T-helper 1 cell treated with Interleukin-12 subunit alpha and Interleukin-12 subunit beta and Interleukin-4 antibody, amounts not matched to agents 30 μg/mL and 1 μg/mL, for 36 hours (primary cell): ENCODE data around the gene FOXL2.

Source experiments
- H3K27ac Mint-ChIP-seq: one replicate; pipeline ENCODE4 v1.8.0; 2021; ENCODE audit warnings: mild to moderate bottlenecking, mixed read lengths
- H3K27me3 Mint-ChIP-seq: one replicate; pipeline ENCODE4 v1.8.0; 2021; ENCODE audit warnings: low read depth, mixed read lengths
- H3K36me3 Mint-ChIP-seq: one replicate; pipeline ENCODE4 v1.8.0; 2021; ENCODE audit warnings: low read depth, mixed read lengths
- H3K4me1 Mint-ChIP-seq: one replicate; pipeline ENCODE4 v1.8.0; 2021; ENCODE audit warnings: low read depth, mixed read lengths
- H3K4me3 Mint-ChIP-seq: one replicate; pipeline ENCODE4 v1.8.0; 2021; ENCODE audit warnings: mild to moderate bottlenecking, moderate library complexity, mixed read lengths
- H3K9me3 Mint-ChIP-seq: one replicate; pipeline ENCODE4 v1.8.0; 2021; ENCODE audit warnings: mixed read lengths

Gene FOXL2

DNA sequence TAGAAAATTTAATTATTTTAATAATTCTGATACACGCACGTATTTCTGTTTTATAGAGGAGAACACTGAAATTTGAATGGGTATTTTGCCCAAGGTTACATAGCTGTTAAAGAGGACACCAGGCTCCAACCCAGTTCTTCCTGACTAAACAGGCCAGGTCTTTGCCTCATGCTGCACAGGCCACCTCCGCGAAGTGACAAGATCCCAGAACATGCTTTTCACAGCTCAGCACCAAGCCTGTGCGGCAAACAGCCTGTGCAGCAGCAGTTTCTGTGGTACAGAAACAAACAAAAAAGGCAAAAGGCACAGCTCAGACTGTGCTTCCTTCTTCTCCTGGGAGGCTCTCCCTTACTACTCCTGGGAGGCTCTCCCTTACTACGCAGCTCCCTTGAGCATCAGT is 6.5 kb downstream of the FOXL2 start:
- Mint-ChIP-seq H3K27ac (no peak overlapping the region), H3K4me1 (peaks cover 19% of the 10 kb centered on the region), H3K9me3 (no peaks in the 10 kb centered on the region), H3K36me3 (peaks cover 5% of the 10 kb centered on the region), H3K27me3 (peaks cover 100% of the 10 kb centered on the region), H3K4me3 (no peak overlapping the region)

DNA sequence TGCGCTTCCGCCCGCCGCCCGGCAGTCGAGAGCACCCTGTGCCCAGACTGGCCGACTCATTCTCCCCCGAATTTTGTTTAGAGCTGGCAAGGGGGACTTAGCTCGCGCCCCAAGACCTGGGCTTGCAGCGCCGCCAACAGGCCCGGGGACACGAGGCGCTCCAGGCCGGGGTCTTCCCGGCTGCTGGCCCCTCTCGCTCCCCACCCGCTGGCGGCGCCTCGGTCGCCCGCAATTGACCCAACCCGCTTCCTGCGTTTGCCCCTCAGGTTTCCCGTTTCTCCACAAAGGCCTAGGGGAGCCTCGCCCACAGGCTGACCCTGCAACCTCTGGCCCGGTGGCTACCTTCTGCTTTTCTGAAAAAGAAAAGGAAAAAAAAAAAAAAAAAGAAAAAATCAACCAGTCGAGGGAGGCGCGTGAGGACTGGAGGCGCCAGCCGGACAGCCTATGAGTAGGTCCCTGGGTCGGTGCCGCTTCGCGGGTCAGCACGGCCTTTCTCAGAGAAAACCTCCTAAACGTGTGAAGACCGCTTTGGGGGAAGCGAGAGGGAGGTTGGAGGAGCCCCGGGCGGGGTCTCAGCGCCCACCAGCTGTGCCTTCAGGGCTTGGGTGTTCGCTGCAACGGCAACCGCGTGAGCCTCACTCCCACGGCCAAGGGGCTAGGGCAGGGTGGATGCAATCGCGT is 7.2 kb downstream of the FOXL2 start:
- Mint-ChIP-seq H3K9me3 (no peaks in the 10 kb centered on the region), H3K27me3 (peaks cover 99% of the 10 kb centered on the region), H3K4me3 (no peak overlapping the region), H3K27ac (no peak overlapping the region), H3K4me1 (peaks cover 15% of the 10 kb centered on the region), H3K36me3 (peaks cover 2% of the 10 kb centered on the region)

DNA sequence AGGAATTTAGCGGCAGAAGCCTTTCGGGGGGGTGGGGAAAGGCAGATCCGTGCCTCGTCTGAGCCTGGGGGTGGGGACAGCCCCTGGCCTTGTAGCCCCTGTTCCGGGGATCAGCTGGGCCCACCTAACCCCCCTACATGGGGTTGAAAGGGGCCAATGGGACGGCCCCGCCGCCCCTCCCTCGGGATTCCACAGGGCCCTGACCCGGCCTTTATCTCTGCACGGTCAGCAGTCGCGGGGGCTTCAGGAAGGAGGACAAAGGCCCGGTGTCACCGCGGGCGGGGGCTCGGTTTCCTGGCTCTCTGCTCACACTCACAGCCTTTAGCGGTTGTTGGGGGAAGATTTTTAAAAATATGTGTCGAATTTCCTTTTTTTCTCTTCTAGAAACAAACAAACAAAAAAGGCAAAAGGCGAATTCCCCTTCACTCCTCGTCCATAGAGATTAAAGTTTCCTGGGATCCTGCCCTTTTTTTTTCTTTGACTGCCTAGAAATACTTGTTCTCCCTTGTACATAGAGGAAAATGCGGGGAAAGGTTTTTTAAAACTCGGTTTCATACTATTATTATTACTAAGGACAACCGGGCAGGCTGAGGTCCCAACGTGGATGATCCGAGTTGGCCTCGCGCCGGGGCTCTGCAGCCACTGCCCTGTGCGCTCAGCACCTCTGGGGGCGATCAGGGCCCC is 7.9 kb downstream of the FOXL2 start:
- H3K9me3 Mint-ChIP-seq: no peaks in the 10 kb centered on the region
- no peak overlapping the region for H3K27ac Mint-ChIP-seq
- H3K36me3 Mint-ChIP-seq: peaks cover 2% of the 10 kb centered on the region
- no peak overlapping the region for H3K4me3 Mint-ChIP-seq
- H3K4me1 Mint-ChIP-seq: peaks cover 10% of the 10 kb centered on the region
- H3K27me3 Mint-ChIP-seq: peaks cover 99% of the 10 kb centered on the region

DNA sequence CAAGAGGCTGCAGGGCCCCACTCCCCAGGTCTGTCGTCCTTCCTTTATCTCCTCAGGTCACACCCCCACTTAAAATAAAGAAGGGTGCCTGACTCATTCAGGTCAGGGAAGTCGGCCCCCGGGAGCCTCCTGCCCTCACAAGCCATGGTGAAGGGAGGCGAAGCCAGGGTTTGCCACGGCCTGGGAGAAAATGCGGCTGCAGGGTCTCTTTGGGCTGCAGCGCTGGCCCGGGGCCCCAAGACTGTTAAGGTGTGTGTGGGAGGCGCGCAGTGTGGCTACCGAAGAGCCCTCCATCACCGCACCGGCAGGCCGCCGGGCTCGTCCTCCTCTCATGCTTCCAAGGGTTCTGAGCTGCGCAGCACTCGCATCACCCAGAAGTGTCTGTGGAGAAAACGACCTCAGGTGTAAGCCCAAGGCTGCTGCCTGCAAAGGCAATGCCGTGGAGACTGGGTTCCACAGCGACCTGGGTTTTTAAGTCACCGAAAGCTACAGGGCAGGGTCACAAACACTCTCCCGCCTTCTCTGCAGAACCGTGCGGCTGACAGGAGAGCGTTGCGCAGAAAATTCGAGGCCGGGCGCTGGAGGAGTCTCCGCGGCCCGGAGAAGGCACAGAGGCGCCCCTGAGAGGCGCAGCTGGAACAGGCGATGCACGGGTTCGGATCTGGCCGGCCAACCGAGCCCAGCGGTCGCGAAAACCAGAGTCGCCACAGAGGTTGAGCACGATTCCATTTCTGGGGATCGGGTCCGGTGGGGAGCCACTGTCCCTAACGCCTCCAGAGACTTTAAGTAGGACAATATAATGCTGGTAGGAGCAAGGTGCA is 8.7 kb downstream of the FOXL2 start:
- H3K27ac Mint-ChIP-seq: no peak overlapping the region

DNA sequence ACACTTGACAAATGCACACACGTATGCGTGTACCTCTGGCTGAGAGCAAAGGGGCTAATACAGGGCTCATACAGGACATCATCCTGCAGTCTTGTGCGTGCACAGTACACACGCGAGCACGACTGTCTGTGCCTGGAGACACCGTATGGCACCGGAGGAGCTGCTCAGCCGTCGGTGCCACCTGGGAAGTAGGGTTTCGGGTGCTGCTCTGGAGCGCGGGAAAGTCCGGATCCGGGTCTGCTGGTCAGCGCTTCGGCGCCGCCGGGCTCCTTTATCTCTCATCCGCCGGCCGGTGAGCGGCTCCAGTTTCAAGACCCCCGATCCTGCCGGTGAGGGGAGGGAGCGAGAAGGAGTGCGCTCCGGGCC is 9.3 kb downstream of the FOXL2 start:
- Mint-ChIP-seq H3K4me3 (no peak overlapping the region), H3K4me1 (peaks cover 4% of the 10 kb centered on the region), H3K36me3 (no peaks in the 10 kb centered on the region), H3K27ac (peak overlapping the region; percentile 15), H3K27me3 (peaks cover 99% of the 10 kb centered on the region), H3K9me3 (no peaks in the 10 kb centered on the region)

More for the DNA sequence above, 8.7 kb downstream of the FOXL2 start:
- no peaks in the 10 kb centered on the region for H3K36me3 Mint-ChIP-seq
- peaks cover 99% of the 10 kb centered on the region for H3K27me3 Mint-ChIP-seq
- peaks cover 4% of the 10 kb centered on the region for H3K4me1 Mint-ChIP-seq
- no peaks in the 10 kb centered on the region for H3K9me3 Mint-ChIP-seq
- H3K4me3 Mint-ChIP-seq: no peak overlapping the region

DNA sequence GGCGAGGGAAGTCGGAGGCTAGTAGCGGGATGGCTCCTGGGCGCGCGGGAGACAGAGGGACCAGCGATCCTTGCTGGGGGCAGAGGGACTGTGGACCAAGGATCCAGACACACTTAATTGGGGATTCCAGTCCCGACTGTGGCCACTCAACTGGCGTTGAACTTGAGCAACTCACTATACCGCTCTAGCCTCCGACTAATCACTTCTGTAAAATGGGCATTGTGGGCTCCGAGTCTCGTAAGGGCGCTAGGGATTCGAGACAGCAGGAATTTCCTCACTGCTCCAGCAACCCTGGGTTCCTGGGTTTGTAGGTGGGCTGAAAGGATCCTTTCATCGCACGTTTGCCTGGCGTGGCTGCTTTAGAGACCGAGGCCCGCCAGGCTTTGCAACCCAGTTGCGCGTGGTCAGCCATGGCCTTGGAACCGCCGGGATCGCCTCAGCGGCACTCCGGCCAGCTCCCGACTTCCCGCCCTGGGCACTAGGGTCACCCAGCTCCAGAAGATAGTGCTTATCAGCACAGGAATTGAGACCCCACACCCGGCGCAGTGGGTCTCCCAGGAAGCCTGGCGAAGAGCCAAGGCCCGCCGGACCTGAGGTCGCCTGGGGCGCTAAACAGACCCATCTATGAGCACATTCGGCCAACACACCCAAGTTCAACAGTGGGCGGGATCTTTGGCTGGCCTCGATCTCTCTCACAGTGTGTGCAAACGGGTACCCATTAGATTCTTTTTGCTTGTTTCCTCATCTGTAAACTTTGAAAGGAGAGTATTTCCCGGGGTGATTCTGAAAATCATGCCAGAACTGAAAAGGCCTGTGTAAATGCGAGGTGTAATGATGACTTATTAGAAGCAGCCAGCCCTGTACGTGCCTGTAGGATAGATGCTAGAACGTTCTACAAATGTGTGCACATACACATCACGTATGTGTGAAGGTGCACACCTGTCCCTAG is 9.9 kb downstream of the FOXL2 start:
- H3K27ac Mint-ChIP-seq: peak overlapping the region; percentile 31
- H3K9me3 Mint-ChIP-seq: no peaks in the 10 kb centered on the region
- peaks cover 92% of the 10 kb centered on the region for H3K27me3 Mint-ChIP-seq
- peaks cover 4% of the 10 kb centered on the region for H3K4me1 Mint-ChIP-seq
- H3K36me3 Mint-ChIP-seq: no peaks in the 10 kb centered on the region
- no peak overlapping the region for H3K4me3 Mint-ChIP-seq

DNA sequence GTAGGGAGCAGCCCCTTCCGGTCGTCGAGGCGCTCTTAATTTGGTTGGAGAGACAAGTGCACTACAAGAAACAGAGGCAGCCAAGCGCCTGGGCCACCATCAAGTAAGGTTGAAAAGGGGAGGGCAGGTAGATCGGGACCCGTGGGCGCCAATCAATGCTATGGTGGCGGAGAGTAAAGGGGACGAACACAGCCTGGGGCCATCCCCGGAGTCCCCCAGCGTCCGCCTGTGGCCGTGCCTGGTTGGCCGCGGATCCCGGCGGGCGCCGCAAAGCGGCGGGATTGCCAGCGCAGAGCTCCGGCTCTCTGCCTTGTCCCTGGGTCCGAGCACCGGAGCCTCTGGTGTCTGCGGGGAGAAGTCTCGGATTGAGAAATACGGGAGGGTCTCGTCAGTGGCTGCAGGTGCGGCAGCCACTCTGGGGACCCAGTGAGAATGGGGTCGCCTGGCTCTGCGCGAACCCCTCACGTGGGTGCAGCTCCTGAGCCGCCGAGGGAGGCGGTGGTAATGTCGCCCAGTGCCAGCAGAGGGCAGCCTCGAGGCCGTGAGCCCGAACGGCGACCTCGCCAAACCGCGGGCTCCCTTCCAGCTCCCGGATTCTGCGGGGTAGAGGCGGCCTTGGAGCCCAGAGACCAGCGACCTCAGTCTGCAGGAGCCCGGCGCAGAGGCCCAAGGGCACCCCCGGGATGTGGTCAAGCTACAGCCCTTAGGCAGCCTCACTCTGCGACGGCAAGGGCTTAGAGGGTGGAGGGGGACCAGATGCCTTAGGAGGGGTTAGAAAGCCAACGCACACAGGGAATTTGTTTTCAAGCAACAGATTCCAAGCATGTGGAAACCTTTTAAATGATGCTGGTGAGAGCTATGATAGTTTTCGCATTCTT is 10.8 kb downstream of the FOXL2 start:
- Mint-ChIP-seq H3K4me1 (peaks cover 4% of the 10 kb centered on the region), H3K27ac (peak overlapping the region; percentile 31), H3K9me3 (no peaks in the 10 kb centered on the region), H3K27me3 (peaks cover 83% of the 10 kb centered on the region), H3K4me3 (peak overlapping the region; percentile 57), H3K36me3 (no peaks in the 10 kb centered on the region)

DNA sequence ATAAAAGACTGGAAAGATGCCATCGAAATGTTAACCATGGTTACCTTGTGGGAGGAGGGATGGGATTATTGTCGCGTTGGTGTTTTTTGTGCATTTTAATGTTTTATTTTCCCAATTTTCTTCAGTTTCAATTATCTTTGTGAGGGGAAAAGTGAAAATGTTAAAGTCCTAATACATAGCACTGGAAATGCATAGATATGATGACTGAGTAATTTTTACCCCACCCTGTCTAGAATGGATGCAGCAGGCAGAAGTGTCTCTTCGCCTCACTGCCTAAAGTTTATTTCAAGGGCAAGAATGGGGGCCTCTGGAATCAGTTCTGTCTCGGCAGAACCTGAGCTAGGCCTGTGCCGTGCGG is 11.5 kb downstream of the FOXL2 start:
- H3K4me3 Mint-ChIP-seq: peak overlapping the region; percentile 57
- H3K9me3 Mint-ChIP-seq: no peaks in the 10 kb centered on the region
- peaks cover 4% of the 10 kb centered on the region for H3K4me1 Mint-ChIP-seq
- no peaks in the 10 kb centered on the region for H3K36me3 Mint-ChIP-seq
- no peak overlapping the region for H3K27ac Mint-ChIP-seq
- peaks cover 77% of the 10 kb centered on the region for H3K27me3 Mint-ChIP-seq

DNA sequence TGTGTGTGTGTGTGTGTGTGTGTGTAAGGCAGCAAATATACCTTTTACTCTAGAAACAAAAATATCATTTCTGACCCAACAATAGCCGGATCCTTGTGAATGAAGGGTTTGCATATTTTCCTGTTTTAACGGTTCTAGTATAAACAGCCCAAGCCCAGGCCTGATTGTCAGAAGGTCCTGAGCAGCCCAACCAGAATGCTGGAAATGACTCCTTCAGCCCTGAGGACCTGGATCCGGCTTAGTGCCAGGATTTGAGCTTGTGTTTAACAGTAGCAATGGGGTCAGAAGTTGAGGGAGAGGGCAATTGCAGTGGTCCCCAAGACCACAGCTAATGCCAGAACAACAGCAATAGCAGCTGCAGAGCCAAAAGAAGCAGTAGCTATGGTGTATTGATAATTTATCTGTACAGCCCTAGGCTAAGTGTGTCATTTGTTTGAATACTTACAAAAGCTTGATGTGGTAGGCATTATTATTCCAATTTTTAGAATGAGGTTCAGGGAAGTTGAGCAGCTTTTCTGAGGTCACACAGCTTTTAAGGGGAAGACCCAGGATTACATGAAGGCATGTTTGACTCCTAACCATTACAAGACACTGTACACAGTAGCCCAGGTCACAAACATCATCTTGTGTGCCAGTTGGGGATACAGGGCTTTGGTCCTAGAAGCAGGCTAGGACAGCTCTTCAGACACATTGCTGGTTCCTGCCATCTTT is 12.8 kb downstream of the FOXL2 start:
- no peaks in the 10 kb centered on the region for H3K9me3 Mint-ChIP-seq
- H3K4me3 Mint-ChIP-seq: no peak overlapping the region
- peaks cover 4% of the 10 kb centered on the region for H3K4me1 Mint-ChIP-seq
- peaks cover 64% of the 10 kb centered on the region for H3K27me3 Mint-ChIP-seq
- H3K36me3 Mint-ChIP-seq: no peaks in the 10 kb centered on the region
- H3K27ac Mint-ChIP-seq: no peak overlapping the region

DNA sequence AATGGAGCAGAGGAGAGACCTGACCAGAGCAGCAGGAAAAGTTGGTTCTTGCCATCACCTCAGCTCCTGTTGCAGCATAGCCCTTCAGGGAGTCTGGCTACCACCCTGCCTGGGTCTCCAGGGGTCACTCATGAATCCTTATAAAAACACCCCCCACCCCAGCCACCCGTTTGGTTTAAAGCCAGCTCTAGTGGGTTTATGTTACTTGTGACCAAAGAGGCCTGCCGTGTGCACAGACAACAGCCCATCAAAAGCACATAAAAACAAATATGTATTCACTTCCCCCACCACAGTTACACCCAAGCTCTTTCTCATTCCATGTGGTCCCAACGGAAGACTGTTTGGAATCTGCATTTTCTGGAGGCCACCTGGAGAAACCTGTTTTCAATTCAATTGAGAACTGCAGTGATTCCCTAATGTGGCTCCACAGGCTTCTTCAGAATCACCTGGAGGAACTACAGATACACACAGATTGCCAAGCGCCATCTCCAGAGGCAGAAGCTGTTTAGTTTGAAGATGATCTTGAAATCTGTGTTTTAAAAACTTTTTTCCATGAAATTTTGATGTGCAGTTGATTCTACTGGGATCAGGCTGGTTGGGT is 13.8 kb downstream of the FOXL2 start:
- Mint-ChIP-seq H3K9me3 (no peaks in the 10 kb centered on the region), H3K4me1 (peaks cover 2% of the 10 kb centered on the region), H3K4me3 (no peak overlapping the region), H3K36me3 (no peaks in the 10 kb centered on the region), H3K27me3 (peaks cover 54% of the 10 kb centered on the region), H3K27ac (no peak overlapping the region)

DNA sequence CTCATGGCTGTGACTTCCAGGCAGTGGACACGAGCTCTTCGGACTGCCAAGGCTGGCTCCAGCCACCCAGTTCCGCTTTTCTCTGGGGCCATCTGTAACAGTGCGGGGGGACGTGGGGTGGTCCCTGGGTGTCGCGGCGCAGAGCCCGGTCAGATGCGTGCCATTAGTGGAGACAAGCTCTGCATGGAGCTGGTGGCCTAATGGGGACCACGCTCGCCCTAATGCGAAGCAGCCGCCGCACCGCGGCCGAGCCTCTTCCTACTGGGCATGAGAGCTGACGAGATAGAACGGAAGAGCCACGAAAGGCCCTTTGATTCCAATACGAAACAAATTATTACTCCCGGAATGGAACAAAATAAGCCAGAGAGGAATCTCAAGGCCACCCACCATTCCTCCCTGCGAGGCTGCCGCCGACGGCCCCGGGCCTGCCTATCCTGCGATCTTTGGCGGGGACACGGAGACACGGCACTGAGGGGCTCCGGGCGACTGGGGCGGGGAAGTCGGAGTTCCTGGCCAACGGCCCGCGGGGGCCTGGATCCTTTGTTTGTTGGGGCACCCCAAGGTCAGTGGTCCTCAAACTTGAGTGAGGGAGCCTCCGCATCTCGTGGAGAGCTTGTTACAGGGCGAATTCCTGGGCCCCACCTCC is 18.1 kb downstream of the FOXL2 start:
- H3K36me3 Mint-ChIP-seq: no peaks in the 10 kb centered on the region
- no peaks in the 10 kb centered on the region for H3K4me1 Mint-ChIP-seq
- no peak overlapping the region for H3K4me3 Mint-ChIP-seq
- H3K9me3 Mint-ChIP-seq: no peaks in the 10 kb centered on the region
- peaks cover 20% of the 10 kb centered on the region for H3K27me3 Mint-ChIP-seq
- H3K27ac Mint-ChIP-seq: no peak overlapping the region

DNA sequence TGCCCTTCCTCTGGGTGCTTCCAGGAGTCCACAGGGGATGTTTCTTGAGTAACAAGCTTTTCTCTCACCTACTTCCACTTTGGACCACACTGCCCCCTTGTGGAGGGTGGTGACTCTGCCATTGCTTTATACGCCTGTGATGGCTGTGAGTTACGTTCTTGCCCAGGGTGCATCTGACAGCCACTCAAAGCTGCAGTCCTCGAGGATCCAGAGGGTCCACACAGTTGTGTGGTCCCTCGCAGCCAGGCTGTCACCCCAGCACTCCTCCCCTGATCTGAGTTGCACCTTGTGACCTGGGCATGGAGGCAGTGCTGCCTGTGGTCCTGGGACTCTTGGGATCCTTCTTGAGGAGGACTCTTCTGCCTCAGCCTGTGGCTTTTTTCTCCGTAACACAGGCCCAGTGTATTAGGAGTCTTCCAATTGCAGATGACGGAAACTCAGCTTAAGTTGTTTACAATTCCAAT is 23.4 kb downstream of the FOXL2 start:
- peaks cover 3% of the 10 kb centered on the region for H3K4me1 Mint-ChIP-seq
- H3K27ac Mint-ChIP-seq: no peak overlapping the region
- peaks cover 12% of the 10 kb centered on the region for H3K27me3 Mint-ChIP-seq
- H3K36me3 Mint-ChIP-seq: no peaks in the 10 kb centered on the region
- H3K9me3 Mint-ChIP-seq: no peaks in the 10 kb centered on the region
- no peak overlapping the region for H3K4me3 Mint-ChIP-seq
